Epithelial cell of prostate (primary cell): Measurements from ENCODE around the gene CHCHD10.

ENCODE experiments used
- DNase-seq: peaks from one replicate; pipeline ENCODE4 v3.0.0-alpha.2; 2011; ENCODE audit warnings: low read depth, low spot score
- H3K27ac ChIP-seq: fragments of 450-650 bp; 2 replicates; pipeline ENCODE4 v1.5.1; 2017; ENCODE audit warnings: mild to moderate bottlenecking

CHCHD10 gene

DNA sequence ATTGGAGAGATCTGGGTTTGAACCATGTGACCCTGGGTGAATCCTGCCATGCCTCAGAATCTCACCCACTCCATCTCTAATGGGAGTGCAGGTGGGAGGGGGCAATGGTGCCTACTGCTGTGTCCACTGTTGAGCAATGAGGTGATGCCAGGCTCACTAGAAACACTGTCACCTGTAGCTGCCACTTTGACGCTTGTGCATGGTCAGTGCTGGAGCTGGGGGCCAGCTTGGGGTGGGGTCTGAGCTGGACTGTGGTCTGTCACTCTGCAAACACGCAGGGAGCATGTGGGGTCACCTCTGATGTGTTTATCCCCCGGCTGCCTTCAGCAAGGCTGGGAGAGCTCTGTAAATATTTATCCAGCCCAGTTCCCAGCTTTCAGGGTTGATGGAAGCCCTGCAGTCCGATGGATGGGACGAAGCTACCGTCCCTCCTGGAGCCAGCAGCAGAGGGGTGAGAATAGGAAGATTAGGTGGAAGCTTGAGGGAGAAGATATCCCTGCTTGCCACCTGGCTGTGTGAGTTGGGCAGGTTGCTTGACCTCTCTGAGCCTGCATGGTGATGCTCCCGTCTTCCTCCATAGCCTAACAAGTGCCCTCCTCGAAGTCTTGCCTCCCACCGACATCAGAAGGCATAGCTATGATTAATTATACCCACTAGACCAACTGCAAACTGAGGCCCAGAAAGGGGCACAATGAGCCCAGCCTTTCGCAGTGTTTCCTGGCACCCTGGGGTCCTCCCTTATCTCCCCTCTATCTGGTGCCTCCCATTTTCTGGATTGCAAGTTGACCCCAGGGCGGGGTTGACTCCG, 6.5 kb upstream of the CHCHD10 start:
- DNase-seq: no peak
- no peak overlapping the region for H3K27ac ChIP-seq

- DNase-seq: no peak
- no peak overlapping the region for H3K27ac ChIP-seq
Observed at GRCh38 chr22:23773483-23774113, 5.8 kb upstream of the CHCHD10 start.

- DNase-seq: no peak
- no peak within 1 kb of the TSS for H3K27ac ChIP-seq
Observed at GRCh38 chr22:23772649-23773473, 5.1 kb upstream of the CHCHD10 start, which contains the start of gene MMP11. Gene MMP11 (plus strand): TSS chr22:23772849. CDS start chr22:23772871, 22 bp downstream.

GRCh38 chr22:23772315-23772648, 4.5 kb upstream of the CHCHD10 start:
- DNase-seq: no peak
- H3K27ac ChIP-seq: no peak overlapping the region

- no peak for DNase-seq
- no peak overlapping the region for H3K27ac ChIP-seq
Observed at GRCh38 chr22:23769321-23769965, 1.7 kb upstream of the CHCHD10 start.

DNA sequence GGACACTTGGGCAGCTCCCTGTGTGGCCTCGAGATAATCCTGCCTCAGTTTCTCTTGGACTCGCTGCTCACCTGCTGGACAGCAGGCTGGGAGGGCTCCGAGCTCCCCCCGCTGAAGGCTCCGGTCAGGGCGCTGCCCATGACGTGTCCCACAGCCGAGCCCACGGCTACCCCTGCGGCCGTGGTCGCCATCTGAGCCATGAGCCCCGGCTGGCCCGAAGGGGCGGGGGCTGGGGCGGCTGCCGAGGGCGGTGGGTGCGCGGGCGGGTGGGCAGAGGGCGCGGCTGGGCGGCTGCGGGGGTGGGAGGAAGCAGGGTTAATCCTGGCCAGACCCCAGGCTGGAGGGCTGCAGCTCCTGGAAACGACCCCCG, 484 bp downstream of the CHCHD10 start:
- no peak overlapping the region for H3K27ac ChIP-seq
- no peak for DNase-seq

- DNase-seq: no peak
- no peak overlapping the region for H3K27ac ChIP-seq
Observed at GRCh38 chr22:23764899-23765881, 2.6 kb downstream of the CHCHD10 start.

GRCh38 chr22:23763954-23764353, 3.8 kb downstream of the CHCHD10 start:
- no peak overlapping the region for H3K27ac ChIP-seq

GRCh38 chr22:23763579-23763945, 4.2 kb downstream of the CHCHD10 start:
- H3K27ac ChIP-seq: no peak overlapping the region
- DNase-seq: no peak

More at GRCh38 chr22:23763954-23764353, 3.8 kb downstream of the CHCHD10 start:
- no peak for DNase-seq

DNA sequence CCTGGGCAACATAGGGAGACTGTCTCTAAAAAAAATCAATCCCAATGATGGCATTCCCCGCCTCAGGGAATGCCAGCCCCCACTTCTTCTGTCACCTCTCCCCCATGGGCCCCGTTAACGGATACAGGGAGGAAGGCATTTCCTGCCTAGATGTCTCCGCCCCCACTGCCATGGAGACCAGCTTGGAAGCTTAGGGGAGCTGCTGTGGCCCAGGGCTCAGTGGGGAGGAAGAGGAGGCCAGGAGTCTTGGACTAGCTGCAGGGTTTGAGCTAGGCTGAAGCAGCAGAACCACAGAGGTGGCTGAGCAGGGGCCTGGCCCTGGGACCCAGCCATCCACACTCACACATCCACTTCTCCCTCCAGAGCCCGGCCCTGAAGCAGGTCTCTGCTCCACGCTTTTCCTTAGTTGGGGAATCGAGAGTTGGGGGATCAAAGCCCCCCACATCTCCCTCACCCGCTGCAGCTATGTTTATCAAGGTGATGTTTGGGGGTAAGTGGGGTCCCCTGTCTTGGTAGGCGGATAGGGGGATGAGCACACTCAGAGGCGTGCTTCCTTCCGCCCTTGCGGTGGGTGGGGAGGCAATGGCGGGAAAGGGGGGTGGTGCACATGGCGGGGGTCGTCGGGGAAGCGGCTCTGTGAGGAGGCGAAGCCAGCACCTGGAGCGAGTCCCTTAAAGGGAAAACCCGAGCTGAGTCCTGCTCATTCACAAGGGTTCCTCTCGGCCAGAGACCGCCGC, 4.8 kb downstream of the CHCHD10 start, which contains the start of gene C22orf15:
C22orf15 (plus strand) TSS at position 149 of the 737 bp plus-strand sequence; CDS start at position 466, 317 bp downstream.
- no peak within 1 kb of the TSS for H3K27ac ChIP-seq
- no peak for DNase-seq

DNA sequence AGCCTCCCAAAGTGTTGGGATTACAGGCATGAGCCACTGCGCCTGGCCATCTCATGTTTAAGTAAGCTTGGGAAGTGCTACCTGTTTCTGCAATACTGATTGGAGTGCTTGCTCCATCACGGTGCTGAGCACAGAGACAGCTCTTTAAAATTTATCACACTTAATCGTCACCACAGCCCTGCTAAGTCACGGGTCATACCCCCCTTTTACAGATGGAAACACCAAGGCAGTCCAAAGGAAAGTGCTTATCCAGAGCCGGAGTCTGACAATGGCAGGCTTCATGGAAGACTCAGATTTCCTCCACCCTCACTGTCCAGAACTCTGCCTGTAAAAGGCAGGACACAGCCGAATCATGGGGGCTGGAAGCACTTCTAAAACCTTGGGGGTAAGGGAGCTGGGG, 7.7 kb downstream of the CHCHD10 start:
- DNase-seq: no peak
- H3K27ac ChIP-seq: no peak overlapping the region

- no peak overlapping the region for H3K27ac ChIP-seq
- no peak for DNase-seq
Observed at GRCh38 chr22:23759566-23759965, 8.2 kb downstream of the CHCHD10 start.

DNA sequence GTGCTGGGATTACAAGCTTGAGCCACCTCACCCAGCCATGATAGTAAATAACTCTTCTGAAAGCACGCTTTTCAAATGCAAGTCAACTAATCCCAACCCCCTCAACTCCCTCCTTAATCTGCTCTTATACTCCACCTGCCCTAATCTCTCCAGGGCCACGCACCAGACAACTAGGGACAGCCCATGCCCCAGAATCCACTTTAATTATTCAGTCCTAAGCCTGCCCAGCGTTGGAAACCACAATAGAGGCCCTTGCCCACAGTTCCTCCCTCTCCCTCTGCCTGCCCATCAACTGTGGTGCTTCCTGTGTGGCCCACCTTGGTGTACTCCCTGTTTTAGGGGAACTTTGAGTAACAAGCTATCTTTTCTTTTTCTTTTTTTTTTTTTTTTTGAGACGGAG, 10.9 kb downstream of the CHCHD10 start:
- H3K27ac ChIP-seq: no peak overlapping the region
- no peak for DNase-seq

- no peak for DNase-seq
- no peak overlapping the region for H3K27ac ChIP-seq
Observed at GRCh38 chr22:23755711-23756110, 12.1 kb downstream of the CHCHD10 start.

DNA sequence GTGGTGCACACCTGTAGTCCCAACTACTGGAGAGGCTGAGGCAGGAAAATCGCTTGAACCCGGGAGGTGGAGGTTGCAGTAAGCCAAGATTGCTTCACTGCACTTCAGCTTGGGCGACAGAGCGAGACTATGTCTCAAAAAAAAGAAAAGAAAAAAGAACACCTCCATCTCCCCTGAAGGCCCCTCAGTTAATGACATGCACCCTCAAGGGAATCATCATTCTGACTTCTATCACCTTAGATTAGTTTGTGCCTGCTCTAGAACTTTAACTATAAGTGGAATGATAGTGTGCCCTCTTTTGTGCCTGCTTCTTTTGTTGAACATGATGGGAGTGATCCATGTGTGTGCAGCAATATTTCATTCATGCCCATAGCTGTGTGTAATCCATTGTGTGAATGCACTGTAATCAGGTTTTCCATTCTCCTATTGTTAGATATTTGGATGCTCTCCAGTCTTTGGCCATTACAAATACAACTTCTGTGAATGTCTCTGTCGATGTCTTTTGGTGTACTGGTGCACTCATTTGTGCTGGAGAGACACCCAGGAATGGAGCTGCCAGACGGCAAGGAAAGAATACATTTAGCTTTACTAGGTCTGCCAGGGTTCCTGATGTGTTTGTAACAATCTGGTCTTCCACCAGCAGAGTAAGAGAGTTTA, 12.7 kb downstream of the CHCHD10 start:
- DNase-seq: no peak
- H3K27ac ChIP-seq: no peak overlapping the region

DNA sequence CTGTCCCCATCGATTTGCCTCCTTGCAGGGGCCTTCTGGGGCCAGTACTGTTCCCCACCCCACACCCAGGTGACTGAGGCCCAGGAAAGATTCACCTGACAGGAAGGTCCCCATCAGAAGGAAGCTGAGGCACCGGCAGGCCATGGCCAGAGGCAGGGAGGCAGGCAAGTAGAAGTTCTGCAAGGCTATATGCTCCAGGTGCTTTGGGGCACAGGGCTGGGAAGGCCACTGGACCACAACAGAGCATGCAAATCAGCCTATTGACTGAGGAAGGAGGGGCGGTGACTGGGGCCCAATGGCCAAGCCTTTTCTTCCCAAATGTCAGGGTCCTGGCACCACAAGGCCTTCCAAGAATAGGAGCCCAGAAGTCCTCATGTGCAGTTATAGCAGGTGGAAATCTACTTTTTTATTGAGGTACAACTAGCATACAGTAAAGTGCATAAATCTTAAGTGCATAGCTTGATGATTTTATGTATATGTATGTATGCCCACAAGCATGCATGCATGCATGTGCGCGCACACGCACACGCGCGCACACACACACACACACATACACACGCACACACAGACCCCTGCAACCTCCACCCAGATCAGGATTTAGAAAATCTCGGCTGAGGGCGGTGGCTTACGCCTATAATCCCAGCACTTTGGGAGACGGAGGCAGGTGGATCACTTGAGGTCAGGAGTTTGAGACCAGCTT, 13.4 kb downstream of the CHCHD10 start, which contains the start of gene VPREB3:
VPREB3 (minus strand) TSS at position 206 of the 700 bp plus-strand sequence; CDS start at position 144, 62 bp downstream.
- DNase-seq: no peak
- no peak within 1 kb of the TSS for H3K27ac ChIP-seq

- no peak for DNase-seq
- H3K27ac ChIP-seq: no peak overlapping the region
Observed at GRCh38 chr22:23753385-23753784, 14.4 kb downstream of the CHCHD10 start.
